Tibial artery (tissue), 4 donors: ENCODE data around the gene PSEN2.

Source experiments
- DNase-seq, 2 donors: peaks; one replicate each; pipeline ENCODE4 v3.0.0-alpha.2; 2019
- H3K27ac ChIP-seq, 2 donors: fragments of 200-600 bp; sonication (generic) in 1 of 2; 1 replicate in 1 of 2; 2 replicates in 1 of 2; pipeline ENCODE4 v1.5.1; 2018 to 2019; ENCODE audit warnings: mild to moderate bottlenecking in 1 of 2
- H3K27me3 ChIP-seq, 2 donors: fragments of 200-600 bp; sonication (generic) in 1 of 2; one replicate each; pipeline versions ENCODE4 v1.5.1 to v1.6.0; 2016 to 2019
- H3K36me3 ChIP-seq, 3 donors: fragments of 200-600 bp; sonication (generic) in 2 of 3; one replicate each; pipeline ENCODE4 v1.5.1; 2016 to 2019; ENCODE audit warnings: mild to moderate bottlenecking in 2 of 3
- H3K4me1 ChIP-seq, 4 donors: fragments of 200-600 bp; sonication (generic) in 2 of 4; 1 replicate in 3 of 4; 2 replicates in 1 of 4; pipeline ENCODE4 v1.5.1; 2016 to 2019
- H3K4me3 ChIP-seq, 2 donors: fragments of 200-600 bp; sonication (generic) in 1 of 2; 1 replicate in 1 of 2; 2 replicates in 1 of 2; pipeline ENCODE4 v1.5.1; 2018 to 2019; ENCODE audit warnings: mild to moderate bottlenecking in 2 of 2
- H3K9me3 ChIP-seq, 3 donors: fragments of 200-600 bp; sonication (generic) in 1 of 3; one replicate each; pipeline ENCODE4 v1.5.1; 2016 to 2019
- intact Hi-C: fragments of 100-400 bp; cut with DNase I; formaldehyde crosslinking; loops from one replicate; pipeline ENCODE4 v1.15.0; 2023; ENCODE audit warnings: low total_unique reads
- TF ChIP-seq, protein P1 (sequence below), 2 experiments: fragments of 200-600 bp in 1 of 2; fragments of 450-650 bp in 1 of 2; IDR thresholded peaks; one replicate each; pipeline ENCODE4 v1.5.1; 2017 to 2019; ENCODE audit warnings: antibody characterized with exemption in 2 of 2, mild to moderate bottlenecking in 1 of 2, moderate library complexity in 1 of 2

The PSEN2 gene

DNA sequence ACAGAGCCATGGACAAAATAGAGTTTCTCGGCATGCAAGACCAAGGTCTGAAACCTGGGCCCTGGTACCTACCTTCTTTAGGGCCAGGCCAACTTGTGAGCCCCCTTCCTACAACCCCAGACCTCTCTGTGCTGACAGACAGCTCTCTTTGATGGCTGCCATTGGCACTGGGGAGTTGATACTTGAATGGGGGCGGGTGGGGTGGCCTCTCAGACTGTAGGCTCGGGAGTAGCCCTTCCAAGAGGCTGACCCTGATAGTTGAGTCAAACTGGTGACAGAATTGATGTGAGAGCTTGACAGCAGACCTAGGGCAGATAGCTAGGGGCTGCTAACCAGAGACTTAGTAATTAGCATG, 44.7 kb upstream of the PSEN2 start:
- no peak for DNase-seq
- Histone ChIP-seq H3K9me3 (no peaks in the 10 kb centered on the region), H3K4me3 (no peak overlapping the region), H3K36me3 (no peaks in the 10 kb centered on the region), H3K4me1 (peaks cover 0 to 22% (median 16%) of the 10 kb centered on the region in 4 donors), H3K27ac (no peak overlapping the region), H3K27me3 (no peaks in the 10 kb centered on the region)
- intact Hi-C loops = loop anchor here (2.0 to 10.0 kb wide), 2 partner anchors 91 to 279 kb away; partner anchors contain the start of gene ITPKB
- TF ChIP-seq, protein P1, sequence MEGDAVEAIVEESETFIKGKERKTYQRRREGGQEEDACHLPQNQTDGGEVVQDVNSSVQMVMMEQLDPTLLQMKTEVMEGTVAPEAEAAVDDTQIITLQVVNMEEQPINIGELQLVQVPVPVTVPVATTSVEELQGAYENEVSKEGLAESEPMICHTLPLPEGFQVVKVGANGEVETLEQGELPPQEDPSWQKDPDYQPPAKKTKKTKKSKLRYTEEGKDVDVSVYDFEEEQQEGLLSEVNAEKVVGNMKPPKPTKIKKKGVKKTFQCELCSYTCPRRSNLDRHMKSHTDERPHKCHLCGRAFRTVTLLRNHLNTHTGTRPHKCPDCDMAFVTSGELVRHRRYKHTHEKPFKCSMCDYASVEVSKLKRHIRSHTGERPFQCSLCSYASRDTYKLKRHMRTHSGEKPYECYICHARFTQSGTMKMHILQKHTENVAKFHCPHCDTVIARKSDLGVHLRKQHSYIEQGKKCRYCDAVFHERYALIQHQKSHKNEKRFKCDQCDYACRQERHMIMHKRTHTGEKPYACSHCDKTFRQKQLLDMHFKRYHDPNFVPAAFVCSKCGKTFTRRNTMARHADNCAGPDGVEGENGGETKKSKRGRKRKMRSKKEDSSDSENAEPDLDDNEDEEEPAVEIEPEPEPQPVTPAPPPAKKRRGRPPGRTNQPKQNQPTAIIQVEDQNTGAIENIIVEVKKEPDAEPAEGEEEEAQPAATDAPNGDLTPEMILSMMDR (IDR thresholded peaks at IDR 0.05) = no peak

DNA sequence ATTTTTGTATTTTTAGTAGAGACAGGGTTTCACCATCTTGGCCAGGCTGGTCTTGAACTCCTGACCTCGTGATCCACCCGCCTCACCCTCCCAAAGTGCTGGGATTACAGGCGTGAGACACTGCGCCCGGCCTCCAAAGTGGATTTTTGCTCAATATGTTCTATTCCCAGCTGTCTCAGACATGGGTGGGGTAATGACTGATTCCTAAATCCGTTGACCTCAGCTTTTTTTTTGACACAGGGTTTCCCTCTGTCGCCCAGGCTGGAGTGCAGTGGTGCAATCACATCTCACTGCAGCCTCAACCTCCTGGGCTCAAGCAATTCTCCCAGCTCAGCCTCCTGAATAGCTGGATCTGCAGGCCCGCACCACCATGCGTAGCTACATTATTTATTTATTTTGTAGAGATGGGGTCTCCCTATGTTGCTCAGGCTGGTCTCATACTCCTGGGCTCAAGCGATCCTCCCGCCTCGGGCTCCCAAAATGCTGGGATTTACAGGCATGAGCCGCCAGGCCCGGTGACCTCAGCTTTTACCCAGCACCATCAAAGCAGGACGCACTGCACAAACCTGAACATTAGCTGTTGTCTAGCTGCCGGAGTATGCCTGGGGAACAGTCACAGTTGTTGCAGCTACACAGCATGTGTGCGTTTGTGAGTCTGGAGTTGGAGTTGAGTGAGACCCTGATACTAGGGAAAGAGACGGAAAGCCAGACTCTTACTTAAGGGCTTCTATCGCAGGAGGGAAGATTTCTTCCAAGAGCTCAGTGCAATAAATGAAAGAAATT, 43.7 kb upstream of the PSEN2 start:
- H3K27ac ChIP-seq = peak overlapping the region; percentile 75 to 76

DNA sequence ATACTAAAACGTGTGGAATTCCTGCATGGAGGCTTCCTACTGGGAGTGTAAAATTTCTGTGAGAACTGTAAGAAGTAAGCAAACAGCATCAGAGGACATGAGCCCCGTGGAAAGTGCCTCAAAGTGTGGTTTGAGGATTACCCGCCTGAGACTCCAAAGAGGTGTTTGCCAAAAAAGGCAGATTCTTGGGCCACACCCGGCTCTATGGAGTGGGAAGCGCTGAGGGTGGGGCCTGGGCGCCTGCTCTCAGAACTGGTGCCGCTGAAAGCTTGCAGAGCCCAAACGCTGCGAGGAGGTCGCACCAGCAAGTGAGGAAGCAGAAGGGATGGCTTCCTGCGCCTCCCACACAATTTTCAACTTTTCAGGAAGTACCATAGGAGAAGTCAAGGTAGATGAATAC, 43.0 kb upstream of the PSEN2 start:
- peaks cover 0 to 13% (median 9%) of the 10 kb centered on the region in 4 donors for H3K4me1 ChIP-seq
- peak; percentile 74 to 80 for DNase-seq

More for the DNA sequence above, 43.7 kb upstream of the PSEN2 start:
- intact Hi-C loops = loop anchor here (2.0 to 10.0 kb wide), 2 partner anchors 92 to 280 kb away; partner anchors contain the start of gene ITPKB
- H3K4me1 ChIP-seq = peaks cover 0 to 13% (median 11%) of the 10 kb centered on the region in 4 donors
- no peak for DNase-seq
- TF ChIP-seq, protein P1 (IDR thresholded peaks at IDR 0.05) = no peak
- no peak overlapping the region for H3K4me3 ChIP-seq
- H3K27me3 ChIP-seq = no peaks in the 10 kb centered on the region
- H3K36me3 ChIP-seq = no peaks in the 10 kb centered on the region
- H3K9me3 ChIP-seq = no peaks in the 10 kb centered on the region

DNA sequence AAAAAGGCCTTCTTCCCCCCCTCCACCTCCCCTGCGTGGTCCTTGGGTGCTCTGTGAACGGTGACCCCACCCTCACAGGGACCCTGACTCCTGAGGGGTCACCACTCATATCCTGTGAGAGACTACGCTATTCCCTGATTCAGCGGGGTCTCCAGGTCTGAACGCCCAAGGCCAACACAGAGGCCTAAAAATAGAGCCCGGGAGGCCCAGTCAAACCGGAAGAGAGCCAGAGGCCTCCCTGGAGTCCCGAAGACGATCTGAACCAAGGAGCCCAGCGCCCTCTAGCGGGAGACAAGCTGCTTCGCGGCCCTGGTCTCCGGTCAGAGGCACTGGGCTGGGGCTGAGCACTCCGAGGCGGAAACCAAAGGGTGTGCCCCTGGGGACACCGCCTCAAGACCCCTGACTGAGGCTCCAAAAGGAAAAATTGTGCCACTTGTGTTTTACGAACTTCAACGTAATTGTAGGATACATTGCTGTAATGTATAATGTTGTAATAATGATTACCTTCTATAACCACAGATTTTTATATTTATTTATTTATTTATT, 42.4 kb upstream of the PSEN2 start:
- peak overlapping the region; percentile 20 to 35 for H3K4me3 ChIP-seq
- TF ChIP-seq, protein P1 (IDR thresholded peaks at IDR 0.05) = peak; percentile 95 to 96
- intact Hi-C loops = loop anchor here (2.0 to 10.0 kb wide), 3 partner anchors 93 to 281 kb away; partner anchors contain the start of gene ITPKB
- no peaks in the 10 kb centered on the region for H3K36me3 ChIP-seq
- DNase-seq = peak; percentile 92 to 97
- peak overlapping the region; percentile 75 to 76 for H3K27ac ChIP-seq
- H3K9me3 ChIP-seq = no peaks in the 10 kb centered on the region
- no peaks in the 10 kb centered on the region for H3K27me3 ChIP-seq
- peaks cover 0 to 13% (median 9%) of the 10 kb centered on the region in 4 donors for H3K4me1 ChIP-seq

More for the DNA sequence above, 43.0 kb upstream of the PSEN2 start:
- no peaks in the 10 kb centered on the region for H3K27me3 ChIP-seq
- H3K4me3 ChIP-seq = peak overlapping the region; percentile 20 to 35
- intact Hi-C loops = loop anchor here (2.0 to 10.0 kb wide), 2 partner anchors 93 to 281 kb away; partner anchors contain the start of gene ITPKB
- no peaks in the 10 kb centered on the region for H3K36me3 ChIP-seq
- TF ChIP-seq, protein P1 (IDR thresholded peaks at IDR 0.05) = no peak
- H3K9me3 ChIP-seq = no peaks in the 10 kb centered on the region
- peak overlapping the region; percentile 75 to 76 for H3K27ac ChIP-seq

DNA sequence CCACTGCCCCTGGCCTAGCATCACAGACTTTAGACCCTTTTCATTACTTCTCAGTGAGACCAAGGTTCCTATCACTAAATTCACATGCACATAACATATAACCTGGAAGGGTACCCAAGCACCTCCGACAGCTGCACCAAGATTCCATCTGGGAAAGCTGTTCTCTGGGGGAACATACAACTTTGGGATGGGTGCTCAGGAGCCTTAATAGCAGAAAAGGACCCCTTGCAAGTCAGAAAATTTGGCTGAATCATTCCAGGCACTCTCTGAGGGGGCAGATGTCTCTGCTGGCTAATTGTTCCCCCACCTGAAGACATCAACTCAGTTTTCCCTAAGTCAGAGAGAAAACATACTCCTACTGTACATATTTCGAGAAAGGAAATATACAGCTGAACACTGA, 41.3 kb upstream of the PSEN2 start:
- intact Hi-C loops = loop anchor here (2.0 to 10.0 kb wide), 2 partner anchors 94 to 194 kb away; partner anchors contain the start of gene ITPKB
- Histone ChIP-seq H3K9me3 (no peaks in the 10 kb centered on the region), H3K4me3 (no peak overlapping the region), H3K4me1 (peaks cover 0 to 13% (median 9%) of the 10 kb centered on the region in 4 donors), H3K27me3 (no peaks in the 10 kb centered on the region), H3K27ac (no peak overlapping the region), H3K36me3 (no peaks in the 10 kb centered on the region)
- no peak for DNase-seq
- TF ChIP-seq, protein P1 (IDR thresholded peaks at IDR 0.05) = no peak
